SW 1271 (cell line): ENCODE results near the gene PEX13.
"Not testable (repeated sequence)": the region's sequence is repeated elsewhere in the genome, so short reads cannot be mapped to it uniquely, and the experiment has no call there.

ENCODE experiments used
- DNase-seq, 2 experiments: peaks; one replicate each; lab custom pipeline; 2025; lab: John Stamatoyannopoulos, UW

The PEX13 gene

GRCh38 chr2:61006486-61007105 is 10.9 kb upstream of the PEX13 start:
- no peak for DNase-seq

- no peak for DNase-seq
Observed at GRCh38 chr2:61009355-61009754, 8.2 kb upstream of the PEX13 start.

GRCh38 chr2:61011678-61012077 is 5.8 kb upstream of the PEX13 start:
- no peak for DNase-seq

- DNase-seq: not testable (repeated sequence)
Observed at GRCh38 chr2:61012303-61012702, 5.2 kb upstream of the PEX13 start.

- DNase-seq: no peak
Observed at GRCh38 chr2:61013382-61013781, 4.1 kb upstream of the PEX13 start.

GRCh38 chr2:61014763-61015162 is 2.8 kb upstream of the PEX13 start:
- no peak for DNase-seq

- no peak for DNase-seq
Observed at GRCh38 chr2:61015976-61016375, 1.5 kb upstream of the PEX13 start.

GRCh38 chr2:61016392-61017002 is 1.0 kb upstream of the PEX13 start:
- DNase-seq: no peak

GRCh38 chr2:61017003-61017555 is 441 bp upstream of the PEX13 start:
- peak; percentile 57 to 92 for DNase-seq

GRCh38 chr2:61018318-61018755 is 817 bp downstream of the PEX13 start:
- peak in 1 of 2 experiments; percentile 50 for DNase-seq

- DNase-seq: no peak
Observed at GRCh38 chr2:61018798-61019197, 1.3 kb downstream of the PEX13 start.

GRCh38 chr2:61021228-61021660 is 3.7 kb downstream of the PEX13 start:
- no peak for DNase-seq

GRCh38 chr2:61023670-61024069 is 6.2 kb downstream of the PEX13 start:
- DNase-seq: no peak

GRCh38 chr2:61029533-61029932 is 12.0 kb downstream of the PEX13 start:
- no peak for DNase-seq

GRCh38 chr2:61034592-61034991 is 17.1 kb downstream of the PEX13 start:
- not testable (repeated sequence) for DNase-seq

GRCh38 chr2:61036643-61037042 is 19.1 kb downstream of the PEX13 start:
- DNase-seq: not testable (repeated sequence)

GRCh38 chr2:61042807-61043206 is 25.3 kb downstream of the PEX13 start:
- no peak for DNase-seq

- no peak for DNase-seq
Observed at GRCh38 chr2:61044636-61045035, 27.1 kb downstream of the PEX13 start.

GRCh38 chr2:61045226-61045625 is 27.7 kb downstream of the PEX13 start:
- DNase-seq: no peak

- DNase-seq: no peak
Observed at GRCh38 chr2:61045999-61046398, 28.5 kb downstream of the PEX13 start.

- DNase-seq: no peak
Observed at GRCh38 chr2:61055557-61055956, 38.0 kb downstream of the PEX13 start.

GRCh38 chr2:61057562-61057961 is 40.0 kb downstream of the PEX13 start:
- no peak for DNase-seq

- DNase-seq: no peak
Observed at GRCh38 chr2:61059382-61059781, 41.9 kb downstream of the PEX13 start.
